Endothelial cell (in vitro differentiated cells): ENCODE data around the gene DNMT3A. TPM values are rescaled to one million over a fixed set of nuclear protein-coding genes. Genes with fewer than 3 reads are reported as not detected.

ENCODE experiments used
- DNase-seq: peaks from one replicate; pipeline ENCODE4 v3.0.0; 2021; ENCODE audit warnings: low spot score
- H3K27ac Mint-ChIP-seq: one replicate; pipeline ENCODE4 v1.8.0; 2021; ENCODE audit warnings: mixed read lengths, inconsistent platforms; ENCODE audit not compliant: unreplicated experiment
- H3K27me3 Mint-ChIP-seq: one replicate; pipeline ENCODE4 v1.8.0; 2021; ENCODE audit warnings: mild to moderate bottlenecking, moderate library complexity, mixed read lengths, inconsistent platforms; ENCODE audit not compliant: unreplicated experiment
- H3K36me3 Mint-ChIP-seq: one replicate; pipeline ENCODE4 v1.8.0; 2021; ENCODE audit warnings: mild to moderate bottlenecking, low read depth, mixed read lengths, inconsistent platforms; ENCODE audit not compliant: unreplicated experiment
- H3K4me1 Mint-ChIP-seq: one replicate; pipeline ENCODE4 v1.8.0; 2021; ENCODE audit warnings: mild to moderate bottlenecking, mixed read lengths, inconsistent platforms; ENCODE audit not compliant: unreplicated experiment
- H3K4me3 Mint-ChIP-seq: one replicate; pipeline ENCODE4 v1.8.0; 2021; ENCODE audit warnings: mild to moderate bottlenecking, mixed read lengths, inconsistent platforms; ENCODE audit not compliant: unreplicated experiment
- H3K9me3 Mint-ChIP-seq: one replicate; pipeline ENCODE4 v1.8.0; 2021; ENCODE audit warnings: mixed read lengths, inconsistent platforms; ENCODE audit not compliant: unreplicated experiment
- total RNA-seq: library from RNA; stranded (reverse); fragmentation: NEBNext Ultra II Directional; extraction: Animal tissue kit (Norgen Biotek cat#: 25700); gene quantifications from one replicate; pipeline ENCODE4 v1.2.1, GENCODE V29; 2021; ENCODE audit not compliant: unreplicated experiment
- TF ChIP-seq, protein P1 (sequence below): fragments of 200-600 bp; sonication (generic); IDR thresholded peaks from one replicate; pipeline ENCODE4 v1.5.0; 2021; ENCODE audit warnings: antibody characterized with exemption; ENCODE audit not compliant: unreplicated experiment

The DNMT3A gene
- total RNA-seq, 1 donor from 2014 or later: 177 TPM

GRCh38 chr2:25279091-25279651, 62.6 kb downstream of the DNMT3A start:
- DNase-seq: no peak
- peaks cover 15% of the 10 kb centered on the region for H3K27me3 Mint-ChIP-seq
- peaks cover under 1% of the 10 kb centered on the region for H3K36me3 Mint-ChIP-seq
- TF ChIP-seq, protein P1, sequence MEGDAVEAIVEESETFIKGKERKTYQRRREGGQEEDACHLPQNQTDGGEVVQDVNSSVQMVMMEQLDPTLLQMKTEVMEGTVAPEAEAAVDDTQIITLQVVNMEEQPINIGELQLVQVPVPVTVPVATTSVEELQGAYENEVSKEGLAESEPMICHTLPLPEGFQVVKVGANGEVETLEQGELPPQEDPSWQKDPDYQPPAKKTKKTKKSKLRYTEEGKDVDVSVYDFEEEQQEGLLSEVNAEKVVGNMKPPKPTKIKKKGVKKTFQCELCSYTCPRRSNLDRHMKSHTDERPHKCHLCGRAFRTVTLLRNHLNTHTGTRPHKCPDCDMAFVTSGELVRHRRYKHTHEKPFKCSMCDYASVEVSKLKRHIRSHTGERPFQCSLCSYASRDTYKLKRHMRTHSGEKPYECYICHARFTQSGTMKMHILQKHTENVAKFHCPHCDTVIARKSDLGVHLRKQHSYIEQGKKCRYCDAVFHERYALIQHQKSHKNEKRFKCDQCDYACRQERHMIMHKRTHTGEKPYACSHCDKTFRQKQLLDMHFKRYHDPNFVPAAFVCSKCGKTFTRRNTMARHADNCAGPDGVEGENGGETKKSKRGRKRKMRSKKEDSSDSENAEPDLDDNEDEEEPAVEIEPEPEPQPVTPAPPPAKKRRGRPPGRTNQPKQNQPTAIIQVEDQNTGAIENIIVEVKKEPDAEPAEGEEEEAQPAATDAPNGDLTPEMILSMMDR: no peak
- H3K4me3 Mint-ChIP-seq: no peak overlapping the region
- no peaks in the 10 kb centered on the region for H3K9me3 Mint-ChIP-seq
- peaks cover 25% of the 10 kb centered on the region for H3K4me1 Mint-ChIP-seq
- no peak overlapping the region for H3K27ac Mint-ChIP-seq

- Mint-ChIP-seq H3K4me3 (no peak overlapping the region), H3K36me3 (peaks cover 8% of the 10 kb centered on the region), H3K4me1 (peaks cover 41% of the 10 kb centered on the region), H3K27me3 (peaks cover 21% of the 10 kb centered on the region), H3K27ac (peak overlapping the region; percentile 57), H3K9me3 (no peaks in the 10 kb centered on the region)
- peak; percentile 91 for DNase-seq
- TF ChIP-seq, protein P1: peak; percentile 93
Measured at GRCh38 chr2:25276569-25277465, 64.9 kb downstream of the DNMT3A start.

- Mint-ChIP-seq H3K27ac (no peak overlapping the region), H3K27me3 (peaks cover 19% of the 10 kb centered on the region), H3K9me3 (no peaks in the 10 kb centered on the region), H3K36me3 (peaks cover 8% of the 10 kb centered on the region), H3K4me1 (peaks cover 41% of the 10 kb centered on the region), H3K4me3 (no peak overlapping the region)
- TF ChIP-seq, protein P1: no peak
- no peak for DNase-seq
Measured at GRCh38 chr2:25275575-25275965, 66.2 kb downstream of the DNMT3A start.

GRCh38 chr2:25274868-25275574, 66.7 kb downstream of the DNMT3A start:
- Mint-ChIP-seq H3K27me3 (peaks cover 19% of the 10 kb centered on the region), H3K4me1 (peaks cover 42% of the 10 kb centered on the region), H3K27ac (no peak overlapping the region), H3K9me3 (no peaks in the 10 kb centered on the region), H3K4me3 (no peak overlapping the region), H3K36me3 (peaks cover 8% of the 10 kb centered on the region)
- TF ChIP-seq, protein P1: no peak
- no peak for DNase-seq
